Stimulated activated CD8-positive, alpha-beta memory T cell treated with anti-CD3 and anti-CD28 coated beads, Interleukin-15, amount 100 ng/mL, for 4 hours (primary cell): ENCODE measurements around the gene FOSL2.

Source experiments
- DNase-seq, 2 donors: peaks; one replicate each; pipeline ENCODE4 v3.0.0-alpha.2; 2020; ENCODE audit warnings: low read depth in 2 of 2

FOSL2 gene

DNA sequence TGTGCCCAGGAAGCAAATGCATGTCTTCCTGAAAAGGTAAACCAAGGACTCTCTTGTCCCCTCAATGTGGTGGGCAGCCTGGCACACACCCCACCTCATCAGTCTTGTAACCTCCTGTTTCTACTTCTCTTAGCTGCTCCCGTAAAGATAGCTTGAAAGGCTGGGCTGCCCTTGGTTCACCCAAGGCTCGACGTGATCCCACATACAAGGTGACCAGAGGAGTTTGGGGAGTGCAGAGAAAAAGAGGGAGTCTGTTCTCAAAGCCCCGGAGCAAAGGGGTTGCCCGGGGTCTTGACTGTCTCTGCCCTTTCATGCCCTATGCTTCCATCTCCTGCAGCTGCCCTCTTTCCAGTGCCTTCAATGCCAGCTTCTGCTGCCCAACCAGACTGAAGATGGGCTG, 18.3 kb upstream of the FOSL2 start:
- DNase-seq = no peak

DNA sequence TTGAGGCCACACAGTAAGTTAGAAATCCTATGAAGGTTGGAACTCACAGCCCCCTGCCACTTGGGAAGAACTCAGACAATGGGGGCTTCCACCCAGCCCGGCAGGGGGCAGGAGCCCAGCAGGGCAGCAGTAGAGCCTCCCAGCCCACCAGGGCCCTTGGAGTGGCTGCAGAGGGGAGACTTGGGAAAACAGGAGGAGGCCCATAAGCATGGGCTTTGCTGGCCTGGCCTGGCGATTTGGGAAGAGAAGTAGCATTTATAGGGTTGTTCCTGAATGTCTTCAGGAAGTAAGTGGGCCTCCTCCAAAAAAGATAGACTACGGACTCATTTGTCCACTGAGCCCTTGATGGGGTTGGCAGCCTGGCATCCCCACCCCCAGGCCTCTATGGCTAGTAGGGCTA, 17.4 kb upstream of the FOSL2 start:
- DNase-seq = no peak

DNA sequence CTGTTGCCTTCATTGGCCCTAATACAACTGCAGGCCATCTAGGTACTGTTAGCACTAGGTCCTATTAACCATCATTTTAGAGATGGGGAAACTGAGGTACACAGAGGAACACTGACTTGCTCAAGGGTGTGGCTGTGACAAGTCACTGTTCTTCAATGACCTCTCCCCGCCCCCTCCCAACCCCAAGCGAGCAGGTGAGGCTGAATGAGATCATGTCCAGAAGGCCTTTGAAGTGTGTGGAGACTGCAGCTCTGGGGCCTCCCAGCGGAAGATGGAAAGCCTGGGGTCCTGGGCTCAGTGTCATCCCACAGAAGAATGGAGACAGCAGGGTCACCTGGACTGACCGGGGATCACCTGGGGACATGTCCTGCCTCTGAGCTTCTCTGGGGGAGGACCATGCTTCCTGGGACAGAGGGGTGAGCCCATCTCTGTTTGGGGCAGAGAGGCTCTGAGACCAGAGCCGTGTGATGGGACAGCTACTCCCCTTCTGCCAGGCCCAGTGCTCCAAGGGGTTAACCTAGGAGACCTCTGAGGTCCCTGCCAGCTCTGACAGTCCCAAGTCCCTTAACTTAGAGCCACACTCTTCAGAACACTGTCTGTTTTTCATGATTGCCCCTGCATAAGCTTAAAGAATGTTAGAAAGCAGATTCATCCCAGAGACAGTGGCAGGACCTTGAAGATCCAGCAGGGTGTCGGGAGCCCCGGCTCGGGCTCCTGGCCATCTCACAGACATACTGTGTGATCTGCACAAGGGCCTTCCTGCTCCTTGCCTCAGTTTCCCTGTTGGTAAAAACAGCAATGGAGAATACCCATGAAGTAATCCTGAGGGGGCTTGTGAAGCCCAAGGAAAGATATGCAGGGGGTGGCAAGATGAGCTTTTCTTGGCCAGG, 16.7 kb upstream of the FOSL2 start:
- DNase-seq = no peak

DNA sequence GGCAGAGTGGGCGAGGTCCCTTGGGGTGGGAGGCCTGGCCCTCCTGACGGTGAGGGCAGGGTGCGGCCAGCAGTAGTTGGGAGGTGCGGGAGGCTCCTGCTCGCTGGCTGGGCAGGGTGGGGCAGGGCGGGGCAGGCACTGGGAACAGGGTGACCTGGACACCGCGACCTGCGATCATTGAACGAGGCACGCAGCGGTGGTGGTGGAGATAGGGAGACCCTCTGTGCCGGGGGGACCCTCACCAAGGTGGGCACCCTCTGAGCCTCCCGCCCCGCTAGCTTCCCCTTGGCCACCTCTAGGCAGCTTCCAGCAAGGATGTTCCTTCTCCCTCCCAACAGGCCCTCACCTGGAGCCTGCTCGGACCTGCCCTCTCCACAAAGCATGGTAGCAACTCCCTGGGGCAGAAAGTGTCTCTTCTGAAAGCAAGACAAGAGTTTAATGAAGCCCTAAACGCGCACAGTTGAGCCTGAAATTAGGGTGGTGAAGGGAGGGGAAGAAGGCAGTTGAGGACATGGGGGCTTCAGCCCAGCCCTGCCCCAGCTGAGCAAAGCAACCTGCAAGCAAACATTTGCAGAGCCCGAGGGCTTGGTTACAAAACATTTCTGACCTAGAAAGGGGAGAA, 15.4 kb upstream of the FOSL2 start:
- DNase-seq = no peak

DNA sequence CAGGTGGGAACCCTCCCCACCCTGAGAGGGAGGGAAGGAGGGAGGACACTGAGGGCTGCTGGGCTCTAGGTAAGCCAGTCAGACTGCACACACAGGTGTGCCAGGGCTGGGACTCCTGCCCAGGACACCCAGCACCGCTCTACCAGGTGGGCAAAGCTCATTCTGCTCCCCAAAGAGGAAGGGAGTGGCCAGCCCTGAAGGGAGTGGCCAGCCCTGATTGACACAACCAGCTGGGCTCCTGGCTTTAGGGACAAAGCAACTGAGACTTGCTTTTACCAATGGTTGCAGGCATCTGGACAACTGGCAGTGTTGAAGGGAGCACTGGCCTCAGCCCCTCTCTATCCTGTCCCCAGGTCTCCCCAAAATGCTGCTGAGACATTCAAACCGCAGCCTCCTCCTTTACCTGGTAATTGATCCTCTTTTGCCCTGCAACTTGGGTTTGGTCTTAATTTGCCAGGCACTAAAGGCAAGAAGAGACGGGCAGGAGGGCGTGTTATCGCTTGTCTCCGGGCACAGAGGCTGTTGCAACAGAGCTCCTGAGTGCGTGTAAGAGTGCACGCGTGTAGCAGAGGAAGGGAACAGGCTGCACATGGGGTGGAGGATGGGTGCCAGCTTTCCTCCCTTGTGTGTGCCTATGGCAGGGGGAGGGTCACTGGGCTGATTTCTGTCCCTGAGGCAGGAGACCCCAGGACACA, 14.5 kb upstream of the FOSL2 start:
- DNase-seq = no peak

DNA sequence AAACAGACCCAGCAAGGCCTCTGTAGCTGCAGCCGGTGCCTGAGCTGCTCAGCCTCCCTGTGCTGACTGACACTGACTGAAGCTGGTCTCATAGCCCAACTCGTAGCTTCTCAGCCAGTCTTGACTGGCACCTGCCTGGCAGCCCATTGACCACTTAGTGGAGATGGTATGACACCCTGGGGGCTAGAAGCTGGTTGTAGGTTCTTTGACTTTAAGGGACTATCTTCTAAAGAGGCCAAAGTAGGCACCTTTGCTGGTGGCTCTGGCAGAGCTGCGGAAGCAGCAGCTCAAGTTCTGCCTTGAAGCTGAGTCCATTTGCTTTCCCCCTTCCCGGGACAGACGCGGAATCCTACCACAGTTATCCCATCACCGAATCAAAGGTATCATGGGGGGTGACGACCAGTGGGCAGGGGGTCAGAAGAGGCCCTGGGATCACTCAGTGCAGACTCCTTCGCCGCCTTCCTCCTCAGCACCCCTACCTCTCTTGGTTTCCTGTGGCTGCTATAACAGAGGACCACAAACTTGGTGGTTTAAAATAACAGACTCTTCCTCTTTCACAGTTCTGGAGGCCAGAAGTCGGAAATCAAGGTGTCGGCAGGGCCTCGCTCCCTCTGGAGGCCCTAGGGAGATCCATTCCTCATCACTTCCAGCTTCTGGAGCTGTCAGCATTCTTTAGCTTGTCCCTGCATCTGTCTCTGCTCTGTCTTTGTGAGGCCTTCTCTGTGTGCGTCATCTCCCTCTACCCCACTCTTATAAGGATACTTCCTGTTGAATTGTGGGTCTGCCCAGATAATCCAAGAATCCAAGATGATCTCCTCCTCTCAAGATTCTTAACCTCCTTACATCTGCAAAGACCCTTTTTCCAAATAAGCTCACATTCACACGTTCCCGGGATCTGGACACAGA, 13.7 kb upstream of the FOSL2 start:
- no peak for DNase-seq

DNA sequence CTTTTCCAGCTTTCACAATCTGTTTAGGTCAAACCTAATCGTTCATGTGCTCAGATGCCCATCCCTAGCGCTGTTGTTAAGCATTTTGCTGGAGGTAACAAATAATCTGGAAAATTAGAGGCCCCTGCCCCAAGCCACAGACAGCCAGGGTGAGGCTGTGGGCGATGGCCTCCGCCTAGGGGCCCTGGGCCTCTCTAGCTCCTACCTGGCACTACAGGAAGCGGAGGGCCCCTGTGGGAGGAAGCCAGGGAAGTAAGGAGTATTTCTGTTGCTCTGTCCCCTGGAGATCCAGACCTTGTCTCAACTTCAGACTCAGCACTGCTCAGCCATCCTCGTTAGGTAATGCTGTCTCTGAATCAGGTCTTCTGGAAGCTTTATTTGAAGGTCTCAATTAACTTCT, 12.4 kb upstream of the FOSL2 start:
- DNase-seq = no peak

DNA sequence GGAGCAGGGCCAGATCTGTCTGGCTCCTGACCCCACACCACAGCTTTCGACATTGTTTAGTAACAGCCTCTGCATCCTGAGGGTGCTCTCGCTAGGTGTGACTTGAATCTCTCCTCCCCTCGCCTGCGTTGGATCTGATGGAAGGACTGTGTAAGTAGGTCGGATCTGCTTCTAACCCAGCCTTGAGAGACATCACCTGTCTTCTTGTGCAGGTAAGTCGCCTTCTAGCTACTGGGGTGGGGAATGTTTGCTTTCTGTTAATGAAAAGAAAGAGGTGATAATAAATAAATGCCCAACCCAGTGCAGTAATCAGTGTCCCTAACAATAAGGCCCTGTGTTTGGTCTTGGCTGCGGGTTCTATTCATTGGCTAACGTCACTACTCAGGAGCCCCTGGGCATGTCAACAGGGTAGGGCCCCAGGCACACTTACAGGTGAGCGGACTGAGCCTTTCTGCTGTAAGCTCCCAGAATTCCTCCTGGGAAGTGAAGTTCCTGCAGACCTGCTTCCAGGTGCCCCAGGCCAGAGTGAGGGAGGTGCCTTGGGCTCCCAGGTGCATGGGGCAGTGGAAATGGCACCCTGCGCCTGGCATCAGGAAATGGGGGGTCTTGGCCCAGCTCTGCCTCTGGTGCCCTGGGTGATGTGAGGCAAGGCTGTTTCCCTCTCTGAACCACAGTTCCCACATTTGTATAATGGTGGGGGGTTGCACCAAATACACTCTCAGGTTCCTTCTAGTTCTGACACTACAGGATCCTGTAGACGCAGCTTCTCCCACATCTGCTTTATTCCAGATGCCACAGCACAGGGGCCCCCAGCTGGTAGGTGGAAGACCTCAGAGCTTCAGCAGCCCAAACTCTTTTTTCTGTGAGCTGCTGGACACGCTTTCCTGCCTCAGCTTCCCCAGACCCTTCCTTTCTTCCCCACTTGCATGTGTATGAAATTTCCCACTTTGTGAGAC, 11.2 kb upstream of the FOSL2 start:
- no peak for DNase-seq

DNA sequence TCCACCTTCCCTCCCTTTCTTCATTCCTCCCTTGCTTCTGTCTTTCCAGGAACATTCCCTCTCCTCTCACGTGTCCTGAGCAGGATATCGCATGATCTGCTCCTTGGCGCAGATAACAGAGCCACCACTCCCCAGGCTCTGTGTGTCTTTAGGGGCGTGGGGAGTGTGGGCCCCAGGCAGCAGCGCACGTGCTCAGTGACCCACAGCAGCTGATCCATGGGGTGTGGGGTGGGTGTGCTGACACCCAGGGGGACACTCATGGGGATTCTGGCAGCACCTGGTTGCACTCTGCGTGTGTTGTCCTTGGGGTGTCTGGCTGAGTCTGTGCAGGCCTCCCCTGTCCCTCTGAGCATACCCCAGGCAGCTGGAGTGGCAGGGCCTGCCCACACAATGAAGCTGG, 9.9 kb upstream of the FOSL2 start:
- no peak for DNase-seq

DNA sequence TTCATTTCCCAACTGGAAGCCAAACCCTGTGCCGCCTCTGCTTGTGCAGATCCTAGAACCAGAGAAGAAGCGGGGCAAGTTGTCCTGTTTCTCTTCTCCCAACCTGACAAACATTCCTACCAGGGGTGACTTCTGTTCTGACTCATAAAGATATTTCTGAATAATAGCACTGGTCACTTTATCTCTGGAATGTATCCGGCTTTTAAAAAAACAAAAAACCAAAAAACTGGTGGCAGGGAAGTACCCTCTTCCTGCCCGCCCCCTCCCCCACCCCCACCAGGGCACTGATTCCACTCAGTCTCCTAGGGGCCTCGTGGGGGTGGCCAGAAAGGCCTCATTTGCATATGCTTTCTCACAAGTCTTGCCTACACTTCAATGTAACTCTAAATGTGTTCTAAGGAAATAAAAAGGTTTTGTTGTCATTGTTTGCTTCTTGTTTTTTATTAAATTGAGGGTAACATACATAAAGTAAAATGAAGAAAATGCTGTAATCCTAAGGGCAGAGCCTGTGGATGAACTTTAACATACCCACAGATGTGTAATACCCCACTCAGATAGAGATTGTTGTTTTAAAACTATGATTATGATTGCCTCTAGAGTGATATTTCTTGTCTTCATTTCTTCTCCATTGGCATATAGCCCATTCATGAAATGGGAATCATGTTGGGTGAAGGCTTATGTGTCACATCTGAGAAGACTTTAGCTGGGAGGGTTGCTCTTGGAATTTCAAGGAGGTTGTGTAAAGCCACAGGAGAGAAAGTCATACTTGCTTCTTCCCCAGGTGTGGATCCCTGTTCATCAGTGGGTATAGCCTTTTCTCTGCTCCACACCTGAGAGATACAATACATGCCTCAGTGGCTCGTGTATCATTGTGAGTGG, 5.3 kb upstream of the FOSL2 start:
- no peak for DNase-seq

DNA sequence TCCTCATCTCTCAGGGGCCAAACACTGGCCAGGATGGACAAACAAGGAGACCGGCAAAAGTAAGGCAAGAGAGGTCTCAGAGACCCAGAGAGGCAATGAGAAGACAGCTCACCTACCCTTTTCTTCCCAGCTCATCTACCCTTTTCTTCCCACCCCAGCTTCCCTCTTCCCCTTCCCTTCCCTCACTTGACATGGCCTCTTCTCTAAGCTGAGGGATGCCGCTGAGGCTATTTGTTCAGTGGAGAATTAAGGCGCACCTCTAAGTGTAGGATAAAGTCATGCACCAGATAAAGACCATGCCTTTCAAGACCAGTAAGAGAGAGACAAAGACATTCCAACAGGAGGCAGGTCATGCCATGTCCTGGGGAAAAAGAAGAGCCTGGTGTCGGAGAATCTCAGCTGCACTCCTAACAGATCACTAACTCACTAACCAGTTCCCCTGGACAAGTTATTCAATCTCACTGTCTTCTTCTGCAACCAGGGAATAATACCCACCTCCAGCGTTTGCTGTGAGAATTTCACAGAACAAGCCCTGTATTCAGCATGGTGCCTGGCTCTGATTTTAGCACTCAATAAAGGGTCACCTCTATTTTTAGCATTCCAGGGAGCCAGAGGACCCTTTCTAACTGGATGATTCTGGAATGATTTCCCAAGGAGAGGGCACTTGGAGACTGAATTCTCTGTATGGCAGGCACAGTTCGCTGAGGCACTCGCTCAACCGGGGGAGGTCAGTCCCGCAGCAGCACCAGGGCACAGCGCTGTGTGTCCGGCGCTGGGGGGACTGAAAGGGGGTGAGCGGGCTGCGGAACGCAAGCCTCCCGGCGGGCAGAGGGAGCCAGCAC, 3.0 kb upstream of the FOSL2 start:
- DNase-seq = no peak

DNA sequence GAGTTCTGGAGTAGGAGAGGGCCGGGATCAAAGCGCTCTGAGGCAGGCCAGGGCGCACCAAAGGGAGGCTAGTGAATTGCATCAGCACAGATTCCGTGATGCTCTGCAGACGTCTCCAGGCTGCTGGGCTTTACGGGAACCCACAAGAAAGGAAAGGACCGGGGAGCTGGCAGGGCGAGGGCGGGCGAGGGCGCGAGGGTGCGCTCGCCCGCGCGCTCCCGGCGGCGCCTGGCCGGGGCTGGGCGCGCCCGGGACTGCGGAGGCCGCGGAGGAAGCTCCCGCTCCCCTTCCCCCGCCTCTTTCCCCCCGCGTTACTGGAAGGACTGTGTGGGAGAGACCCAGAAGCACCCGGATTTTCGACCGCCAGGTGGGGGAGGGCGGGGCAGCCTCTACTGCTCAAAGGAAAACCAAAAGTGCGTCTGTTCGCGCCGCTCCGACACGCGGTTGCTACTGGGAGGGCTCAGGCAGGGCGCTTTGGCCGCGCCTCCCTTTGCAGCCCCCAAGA, 2.4 kb upstream of the FOSL2 start:
- peak; percentile 87 to 96 for DNase-seq

DNA sequence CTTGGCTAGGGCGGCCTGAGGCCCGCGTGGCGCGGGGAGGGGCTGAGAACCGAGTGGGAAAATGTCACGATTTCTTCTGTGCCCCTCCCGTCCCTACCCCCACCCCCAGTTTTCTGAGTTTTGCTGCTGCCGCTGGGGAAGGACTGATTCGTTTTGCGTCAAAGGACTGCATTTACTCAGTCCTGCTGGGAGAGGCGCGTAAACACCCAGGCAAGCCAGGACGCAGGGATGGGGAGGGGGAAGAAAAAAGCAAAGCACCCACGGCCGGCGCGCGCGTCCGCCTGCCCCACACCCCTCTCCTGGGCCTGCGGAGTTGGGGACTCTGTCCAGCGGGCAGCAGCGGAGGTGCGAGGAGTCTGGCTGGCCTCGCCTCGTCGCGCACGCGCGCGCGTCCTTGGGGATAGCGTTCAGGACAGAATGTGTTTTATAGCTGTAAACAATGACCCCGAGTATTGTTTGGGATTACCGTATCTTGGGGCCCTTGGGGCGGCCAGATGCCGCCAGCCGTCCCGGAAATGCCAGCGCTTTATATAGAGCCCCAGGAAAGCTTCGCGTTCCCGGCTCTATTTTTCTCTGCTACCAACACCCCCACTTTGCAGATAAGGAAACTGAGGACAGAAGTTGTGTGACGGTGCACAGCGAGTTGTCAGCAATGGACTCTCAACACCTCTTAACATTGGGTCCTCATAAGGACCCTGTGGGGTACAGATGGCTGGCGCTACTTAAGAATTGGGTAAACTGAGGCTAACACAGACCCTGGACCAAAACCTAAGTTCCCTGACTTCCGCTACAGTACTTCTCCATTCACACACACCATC, 1.7 kb upstream of the FOSL2 start:
- no peak for DNase-seq

DNA sequence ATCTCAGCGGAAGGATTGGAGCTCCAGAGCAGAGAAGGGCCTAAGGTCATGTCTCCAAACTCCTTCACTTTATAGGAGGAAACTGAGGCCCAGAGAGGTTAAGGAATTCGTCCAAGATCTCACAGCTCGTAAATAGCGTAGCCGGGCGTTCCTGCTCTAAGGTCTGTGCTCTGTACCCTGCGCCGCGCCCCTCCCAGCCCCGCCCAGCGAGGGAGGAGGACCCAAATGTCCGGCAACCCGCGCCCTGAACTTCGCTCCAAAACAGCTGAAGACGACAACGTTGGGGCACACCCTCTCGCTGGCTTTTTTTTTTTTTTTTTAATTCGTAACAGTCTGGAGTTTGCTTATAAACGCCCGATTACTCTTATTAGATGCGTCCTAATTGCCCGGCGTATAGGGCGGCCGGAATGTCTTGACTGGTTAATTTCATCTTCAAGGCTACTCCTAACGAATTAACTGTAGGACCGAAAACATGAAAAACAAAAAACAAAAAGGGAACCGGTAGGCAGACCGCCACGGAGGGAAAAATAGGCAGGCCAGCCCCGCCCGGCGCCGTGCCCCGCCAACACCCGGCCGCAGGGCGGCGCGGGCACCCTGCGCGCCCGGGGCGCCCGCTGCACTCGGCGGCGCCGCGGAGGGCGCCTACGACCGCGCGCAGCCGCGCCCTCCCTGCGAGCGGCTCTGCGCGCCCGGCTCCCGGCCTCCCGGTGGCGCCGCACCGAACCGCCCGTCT, 928 bp upstream of the FOSL2 start:
- peak in 1 of 2 donors; percentile 52 for DNase-seq

DNA sequence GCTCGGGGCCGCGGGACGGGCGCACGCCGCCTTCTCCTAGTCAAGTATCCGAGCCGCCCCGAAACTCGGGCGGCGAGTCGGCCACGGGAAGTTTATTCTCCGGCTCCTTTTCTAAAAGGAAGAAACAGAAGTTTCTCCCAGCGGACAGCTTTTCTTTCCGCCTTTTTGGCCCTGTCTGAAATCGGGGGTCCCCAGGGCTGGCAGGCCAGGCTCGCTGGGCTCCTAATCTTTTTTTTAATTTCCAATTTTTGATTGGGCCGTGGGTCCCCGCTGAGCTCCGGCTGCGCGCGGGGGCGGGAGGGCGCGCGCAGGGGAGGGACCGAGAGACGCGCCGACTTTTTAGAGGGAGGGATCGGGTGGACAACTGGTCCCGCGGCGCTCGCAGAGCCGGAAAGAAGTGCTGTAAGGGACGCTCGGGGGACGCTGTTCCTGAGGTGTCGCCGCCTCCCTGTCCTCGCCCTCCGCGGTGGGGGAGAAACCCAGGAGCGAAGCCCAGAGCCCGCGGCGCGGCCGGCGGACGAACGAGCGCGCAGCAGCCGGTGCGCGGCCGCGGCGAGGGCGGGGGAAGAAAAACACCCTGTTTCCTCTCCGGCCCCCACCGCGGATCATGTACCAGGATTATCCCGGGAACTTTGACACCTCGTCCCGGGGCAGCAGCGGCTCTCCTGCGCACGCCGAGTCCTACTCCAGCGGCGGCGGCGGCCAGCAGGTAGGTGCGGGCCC, 617 bp downstream of the FOSL2 start:
- peak in 1 of 2 donors; percentile 49 for DNase-seq

DNA sequence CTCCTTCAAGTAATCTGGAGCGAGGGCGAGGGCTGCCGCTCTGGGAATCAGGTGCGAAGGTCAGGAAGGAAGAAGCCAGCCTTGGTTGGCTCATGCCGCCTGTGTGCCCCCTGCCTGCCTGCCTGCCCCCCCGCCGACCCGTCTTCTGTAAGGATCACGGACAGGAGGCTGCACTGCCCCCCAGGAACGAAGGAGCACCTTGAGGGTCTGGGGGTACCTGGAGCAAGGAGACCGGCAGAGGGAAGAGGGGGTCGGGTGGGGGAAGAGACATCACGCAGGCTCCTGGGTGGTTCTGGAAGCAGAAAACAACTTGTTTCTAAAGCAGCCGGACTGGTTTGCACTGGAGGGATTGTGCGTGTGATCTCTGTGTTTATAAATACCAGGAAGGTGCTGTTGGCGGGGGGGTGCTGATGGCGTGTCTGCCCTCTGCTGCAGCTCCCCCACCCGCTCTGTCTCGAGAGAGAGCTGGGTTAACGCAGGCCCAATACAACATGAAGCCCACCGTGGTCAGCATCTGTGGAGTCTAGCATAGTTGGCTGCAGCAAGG, 1.7 kb downstream of the FOSL2 start:
- no peak for DNase-seq
